Tibial nerve (tissue), 4 donors: Measurements from ENCODE around the gene RNF6. TPM values are rescaled to one million over a fixed set of nuclear protein-coding genes. Genes with fewer than 3 reads are reported as not detected.

Source experiments
- DNase-seq, 2 donors: peaks; one replicate each; pipeline ENCODE4 v3.0.0-alpha.2; 2019; ENCODE audit warnings: low spot score in 2 of 2
- H3K27ac ChIP-seq, 4 donors: fragments of 200-600 bp; sonication (generic) in 3 of 4; one replicate each; pipeline ENCODE4 v1.5.1; 2017 to 2019; ENCODE audit warnings: mild to moderate bottlenecking in 1 of 4
- H3K27me3 ChIP-seq, 2 donors: fragments of 200-600 bp; sonication (generic) in 1 of 2; one replicate each; pipeline versions ENCODE4 v1.5.1 to v1.6.0; 2017 to 2019
- H3K36me3 ChIP-seq, 3 donors: fragments of 200-600 bp; sonication (generic); one replicate each; pipeline ENCODE4 v1.5.1; 2018 to 2019
- H3K4me1 ChIP-seq, 4 donors: fragments of 200-600 bp; sonication (generic) in 3 of 4; one replicate each; pipeline ENCODE4 v1.5.1; 2017 to 2019
- H3K4me3 ChIP-seq, 4 donors: fragments of 200-600 bp; sonication (generic) in 3 of 4; one replicate each; pipeline ENCODE4 v1.5.1; 2017 to 2019; ENCODE audit warnings: mild to moderate bottlenecking in 1 of 4, moderate library complexity in 1 of 4
- H3K9me3 ChIP-seq, 4 donors: fragments of 200-600 bp; sonication (generic) in 3 of 4; one replicate each; pipeline ENCODE4 v1.5.1; 2017 to 2019
- CTCF ChIP-seq, 5 experiments: fragments of 200-600 bp in 3 of 5; fragments of 450-650 bp in 2 of 5; sonication (generic) in 3 of 5; IDR thresholded peaks; one replicate each; pipeline ENCODE4 v1.5.1; 2016 to 2019; ENCODE audit warnings: antibody characterized with exemption in 5 of 5, mild to moderate bottlenecking in 3 of 5, moderate library complexity in 2 of 5
- EP300 ChIP-seq, 2 donors: sonication (generic); formaldehyde crosslinking; IDR thresholded peaks; one replicate each; pipeline ENCODE4 v1.6.1; 2017; ENCODE audit warnings: antibody characterized with exemption in 2 of 2, mild to moderate bottlenecking in 1 of 2
- POLR2A ChIP-seq, 2 donors: fragments of 450-650 bp; IDR thresholded peaks; one replicate each; pipeline ENCODE4 v1.6.1; 2017; ENCODE audit warnings: antibody characterized with exemption in 2 of 2, mild to moderate bottlenecking in 2 of 2, moderate library complexity in 2 of 2
- WGBS, 2 donors: methylation state at CpG; one replicate each; pipeline ENCODE4 v1.1.5; 2018; 5-methylcytosine and 5-hydroxymethylcytosine counted together
- total RNA-seq, 4 donors: library from RNA; depleted of rRNA; stranded (reverse); fragments of >200 nt; gene quantifications; one replicate each; pipeline ENCODE4 v1.1.0, GENCODE V29; 2016

RNF6 gene
- total RNA-seq, 4 donors from 2014 or later, result 17.1 to 22.8 (median 19.3) TPM

- Histone ChIP-seq H3K27me3 (no peaks in the 10 kb centered on the region), H3K27ac (no peak overlapping the region), H3K36me3 (no peaks in the 10 kb centered on the region), H3K9me3 (no peaks in the 10 kb centered on the region), H3K4me3 (no peak overlapping the region), H3K4me1 (peaks cover 0 to 13% (median under 1%) of the 10 kb centered on the region in 4 donors)
- no peak for DNase-seq
- TF ChIP-seq EP300 (IDR thresholded peaks at IDR 0.05), result no peak
- TF ChIP-seq CTCF (IDR thresholded peaks at IDR 0.05), result no peak
- no peak for TF ChIP-seq POLR2A (IDR thresholded peaks at IDR 0.05)
- 67 to 70% methylated on average over 7 of the region's 7 CpGs for WGBS, 2 donors
Observed at GRCh38 chr13:26225896-26226617, 3.9 kb upstream of the RNF6 start.

- H3K9me3 ChIP-seq, result no peaks in the 10 kb centered on the region
- DNase-seq, result no peak
- WGBS, 2 donors, result 19 to 24% methylated on average over 15 to 16 of the region's 16 CpGs
- H3K27me3 ChIP-seq, result no peaks in the 10 kb centered on the region
- H3K36me3 ChIP-seq, result peaks cover 0 to 22% (median 6%) of the 10 kb centered on the region in 3 donors
- TF ChIP-seq POLR2A (IDR thresholded peaks at IDR 0.05), result no peak
- TF ChIP-seq CTCF (IDR thresholded peaks at IDR 0.05), result no peak
- TF ChIP-seq EP300 (IDR thresholded peaks at IDR 0.05), result no peak
- peak overlapping the region; percentile 80 to 100 (median 92) for H3K4me3 ChIP-seq
- peak overlapping the region; percentile 89 to 96 (median 92) for H3K27ac ChIP-seq
- peaks cover 0 to 37% (median 12%) of the 10 kb centered on the region in 4 donors for H3K4me1 ChIP-seq
Observed at GRCh38 chr13:26222520-26223046, 469 bp upstream of the RNF6 start.

- Histone ChIP-seq H3K36me3 (peaks cover 0 to 34% (median 18%) of the 10 kb centered on the region in 3 donors), H3K27me3 (no peaks in the 10 kb centered on the region), H3K4me3 (peak overlapping the region; percentile 80 to 100 (median 92)), H3K4me1 (peaks cover 0 to 37% (median 12%) of the 10 kb centered on the region in 4 donors), H3K9me3 (no peaks in the 10 kb centered on the region), H3K27ac (peak overlapping the region; percentile 89 to 96 (median 92))
- 0 to 1% methylated on average over 16 of the region's 16 CpGs for WGBS, 2 donors
- DNase-seq, result no peak
- no peak for TF ChIP-seq POLR2A (IDR thresholded peaks at IDR 0.05)
- no peak for TF ChIP-seq CTCF (IDR thresholded peaks at IDR 0.05)
- no peak for TF ChIP-seq EP300 (IDR thresholded peaks at IDR 0.05)
Observed at GRCh38 chr13:26221399-26221720, 754 bp downstream of the RNF6 start.

- no peak for TF ChIP-seq POLR2A (IDR thresholded peaks at IDR 0.05)
- no peak for TF ChIP-seq EP300 (IDR thresholded peaks at IDR 0.05)
- no peak for TF ChIP-seq CTCF (IDR thresholded peaks at IDR 0.05)
- peak overlapping the region; percentile 80 to 100 (median 92) for H3K4me3 ChIP-seq
- H3K9me3 ChIP-seq, result no peaks in the 10 kb centered on the region
- no peaks in the 10 kb centered on the region for H3K27me3 ChIP-seq
- peak overlapping the region in 1 of 4 donors; percentile 95 for H3K27ac ChIP-seq
- DNase-seq, result no peak
- 90 to 92% methylated on average over 2 of the region's 2 CpGs for WGBS, 2 donors
- peaks cover 0 to 42% (median 22%) of the 10 kb centered on the region in 3 donors for H3K36me3 ChIP-seq
- H3K4me1 ChIP-seq, result peaks cover 0 to 37% (median 12%) of the 10 kb centered on the region in 4 donors
Observed at GRCh38 chr13:26220575-26220974, 1.5 kb downstream of the RNF6 start.

- H3K4me3 ChIP-seq, result no peak overlapping the region
- no peaks in the 10 kb centered on the region for H3K27me3 ChIP-seq
- peaks cover 0 to 51% (median 27%) of the 10 kb centered on the region in 3 donors for H3K36me3 ChIP-seq
- H3K9me3 ChIP-seq, result no peaks in the 10 kb centered on the region
- DNase-seq, result no peak
- TF ChIP-seq EP300 (IDR thresholded peaks at IDR 0.05) (no peak), CTCF (IDR thresholded peaks at IDR 0.05) (no peak), POLR2A (IDR thresholded peaks at IDR 0.05) (no peak)
- 44 to 58% methylated on average over 1 of the region's 1 CpG for WGBS, 2 donors
- no peak overlapping the region for H3K27ac ChIP-seq
- peaks cover 0 to 37% (median 12%) of the 10 kb centered on the region in 4 donors for H3K4me1 ChIP-seq
Observed at GRCh38 chr13:26219726-26220125, 2.4 kb downstream of the RNF6 start.
